ENCODE data around the gene TBATA. TPM values are rescaled to one million over a fixed set of nuclear protein-coding genes. Genes with fewer than 3 reads are reported as not detected.

TBATA gene
- total and polyA plus RNA-seq, 2 of the 8 experiments (the other 6 are each of a cell fraction or from before 2014, with no cell fraction given), result not detected

- TF ChIP-seq CHD7 (IDR thresholded peaks at IDR 0.05; ENCODE audit: insufficient replicate concordance, low read length) (no peak), NRF1 (IDR thresholded peaks at IDR 0.05; ENCODE audit: low read depth, low read length) (no peak), ATF3 (IDR thresholded peaks at IDR 0.05; ENCODE audit: insufficient read depth, low read depth, low read length) (no peak), POU5F1 (IDR thresholded peaks at IDR 0.05; ENCODE audit: low read depth, low read length) (no peak), CTCF (IDR thresholded peaks at IDR 0.05; ENCODE audit: control extremely low read depth in 1 of 3, insufficient read depth in 1 of 3, low read depth in 1 of 3, low read length in 3 of 3) (no peak), EGR1 (IDR thresholded peaks at IDR 0.05; ENCODE audit: borderline replicate concordance, low read depth, low read length) (no peak), HDAC6 (IDR thresholded peaks at IDR 0.05; ENCODE audit: low read depth, low read length) (no peak)
These were observed 36.2 kb downstream of the TBATA start (continued) for GRCh38 chr10:70748801-70749573.

Measured in H1 (cell line).